Keratinocyte (primary cell): Measurements from ENCODE around the gene CCDC80. TPM values are rescaled to one million over a fixed set of nuclear protein-coding genes. Genes with fewer than 3 reads are reported as not detected.
A peak's percentile ranks its signal among the peaks of the same experiment; 100 is the strongest.

Source experiments
- DNase-seq: peaks from one replicate; pipeline ENCODE4 v3.0.0-alpha.2; 2011; ENCODE audit warnings: low read depth, missing footprints, low spot score
- FAIRE-seq: peaks from 2 replicates; lab custom pipeline; 2011; peaks lifted over from hg19 to GRCh38; lab: Jason Lieb, UNC
- H2AFZ ChIP-seq: 2 replicates; pipeline ENCODE4 v1.6.0; 2012; ENCODE audit warnings: low read length, control low read depth, inconsistent platforms; ENCODE audit not compliant: control insufficient read depth
- H3K27ac ChIP-seq: 2 replicates; pipeline ENCODE4 v1.5.1; 2011; ENCODE audit warnings: low read length; ENCODE audit not compliant: control insufficient read depth, insufficient read depth
- H3K27me3 ChIP-seq: 3 replicates; pipeline ENCODE4 v1.6.0; 2011; ENCODE audit warnings: low read length; ENCODE audit not compliant: control insufficient read depth, insufficient read depth; ENCODE audit errors: extremely low read depth
- H3K36me3 ChIP-seq, 2 experiments: 2 replicates in 1 of 2; 3 replicates in 1 of 2; pipeline ENCODE4 v1.5.1; 2011; ENCODE audit warnings: low read length in 2 of 2, mild to moderate bottlenecking in 1 of 2; ENCODE audit not compliant: control insufficient read depth in 2 of 2, insufficient read depth in 2 of 2; ENCODE audit errors: extremely low read depth in 1 of 2
- H3K4me1 ChIP-seq: 3 replicates; pipeline ENCODE4 v1.5.1; 2011; ENCODE audit warnings: low read length; ENCODE audit not compliant: control insufficient read depth, insufficient read depth; ENCODE audit errors: extremely low read depth
- H3K4me2 ChIP-seq: 3 replicates; pipeline ENCODE4 v1.6.0; 2011; ENCODE audit warnings: low read depth, low read length; ENCODE audit not compliant: control insufficient read depth, insufficient read depth; ENCODE audit errors: extremely low read depth
- H3K4me3 ChIP-seq, 3 experiments: fragments of 200-600 bp in 1 of 3; sonication (generic) in 1 of 3; 2 replicates in 2 of 3; 3 replicates in 1 of 3; pipeline ENCODE4 v1.5.1; 2011 to 2016; ENCODE audit warnings: low read length in 3 of 3, mild to moderate bottlenecking in 3 of 3, control low read depth in 2 of 3, inconsistent platforms in 1 of 3, low read depth in 1 of 3, mixed read lengths in 1 of 3, mixed run types in 1 of 3, moderate library complexity in 1 of 3; ENCODE audit not compliant: control insufficient read depth in 2 of 3, insufficient read depth in 2 of 3; ENCODE audit errors: extremely low read depth in 1 of 3
- H3K79me2 ChIP-seq: 2 replicates; pipeline ENCODE4 v1.6.0; 2012; ENCODE audit warnings: low read length; ENCODE audit not compliant: control insufficient read depth, insufficient read depth
- H3K9ac ChIP-seq: 3 replicates; pipeline ENCODE4 v1.6.0; 2011; ENCODE audit warnings: low read length; ENCODE audit not compliant: control insufficient read depth, insufficient read depth; ENCODE audit errors: extremely low read depth
- H3K9me1 ChIP-seq: 3 replicates; pipeline ENCODE4 v1.6.0; 2011; ENCODE audit warnings: low read length; ENCODE audit not compliant: control insufficient read depth, insufficient read depth; ENCODE audit errors: extremely low read depth
- H3K9me3 ChIP-seq: 2 replicates; pipeline ENCODE4 v1.5.1; 2012; ENCODE audit warnings: low read depth, low read length; ENCODE audit not compliant: control insufficient read depth
- H4K20me1 ChIP-seq: 3 replicates; pipeline ENCODE4 v1.6.0; 2011; ENCODE audit warnings: low read length; ENCODE audit not compliant: control insufficient read depth, insufficient read depth; ENCODE audit errors: extremely low read depth
- EZH2 ChIP-seq: IDR thresholded peaks from one replicate; pipeline ENCODE4 v1.6.1; 2012; ENCODE audit warnings: inconsistent platforms, mild to moderate bottlenecking, low read length, moderate library complexity
- dilution Hi-C: fragments of 300-500 bp; cut with MboI; formaldehyde crosslinking; loops from one replicate; pipeline ENCODE4 v1.7.0; 2020; ENCODE audit warnings: low sequenced_read_pairs; ENCODE audit not compliant: extremely low pct_ligation_motif_present
- polyA plus RNA-seq, 5 experiments: library from polyadenylated mRNA; depleted of rRNA in 3 of 5; stranded (reverse) in 3 of 5; stranded (forward) in 1 of 5; unstranded in 1 of 5; fragments of >200 nt; gene quantifications; 1 replicate in 1 of 5; 2 replicates in 3 of 5; 3 replicates in 1 of 5; pipeline versions ENCODE4 v1.2.1 to v1.2.3, GENCODE V29; 2011 to 2012; ENCODE audit warnings: missing spikeins in 2 of 5, low read depth in 1 of 5, low replicate concordance in 1 of 5
- TF ChIP-seq, protein P1 (sequence below), 3 experiments: IDR thresholded peaks in 1 of 3; conservative IDR thresholded peaks in 1 of 3; optimal IDR thresholded peaks in 1 of 3; 2 replicates in 2 of 3; 3 replicates in 1 of 3; pipeline versions ENCODE3 to v1.5.1; 2011; ENCODE audit warnings: low read length in 3 of 3, mild to moderate bottlenecking in 3 of 3, moderate library complexity in 2 of 3, control low read depth in 1 of 3, inconsistent platforms in 1 of 3; ENCODE audit not compliant: insufficient read depth in 2 of 3; ENCODE audit errors: extremely low read depth in 1 of 3

CCDC80 gene
- polyA plus RNA-seq, 1 donor (not counting 4 experiments of a cell fraction or from before 2014, with no cell fraction given) = 12.8 TPM

DNA sequence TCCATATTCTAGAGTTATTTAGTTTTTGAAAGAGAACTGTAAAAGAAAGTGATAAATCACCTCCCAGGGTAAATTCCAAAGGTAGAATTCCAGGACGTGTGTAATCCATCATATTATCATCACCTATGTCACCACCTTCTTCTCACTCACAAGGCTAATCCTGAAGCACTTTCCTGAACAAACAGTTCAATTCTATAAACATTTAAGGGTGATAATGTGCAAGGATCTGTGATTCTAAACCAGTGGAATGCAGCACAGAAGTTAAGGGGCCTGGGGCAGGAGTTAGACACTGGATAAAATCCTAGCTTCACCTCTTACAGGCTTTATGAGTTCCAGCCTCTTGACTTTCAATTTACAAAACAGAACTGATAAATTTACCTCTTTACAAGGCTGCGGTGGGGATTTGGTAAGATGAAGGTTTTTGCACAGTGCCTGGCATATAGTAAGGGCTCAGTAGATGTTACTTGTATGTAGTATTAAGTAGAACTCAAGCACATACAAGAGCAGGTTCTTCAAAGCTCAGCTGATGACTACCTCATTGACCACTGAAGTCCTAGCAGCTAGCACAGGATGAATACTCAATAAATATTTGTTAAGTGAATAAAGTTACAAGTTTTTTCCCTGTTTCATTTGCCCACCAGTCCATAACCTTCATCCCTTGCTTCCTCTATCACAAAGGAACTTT lies 47.3 kb upstream of the CCDC80 start:
- Histone ChIP-seq H3K9me1 (no peaks in the 10 kb centered on the region), H3K79me2 (no peaks in the 10 kb centered on the region), H3K9ac (no peak overlapping the region), H4K20me1 (no peaks in the 10 kb centered on the region), H2AFZ (peak overlapping the region; percentile 48), H3K36me3 (no peaks in the 10 kb centered on the region), H3K9me3 (no peaks in the 10 kb centered on the region), H3K4me3 (no peak overlapping the region), H3K4me2 (peak overlapping the region; percentile 31), H3K27ac (no peak overlapping the region), H3K27me3 (no peaks in the 10 kb centered on the region), H3K4me1 (peaks cover 16% of the 10 kb centered on the region)
- no peak for TF ChIP-seq EZH2
- TF ChIP-seq, protein P1, sequence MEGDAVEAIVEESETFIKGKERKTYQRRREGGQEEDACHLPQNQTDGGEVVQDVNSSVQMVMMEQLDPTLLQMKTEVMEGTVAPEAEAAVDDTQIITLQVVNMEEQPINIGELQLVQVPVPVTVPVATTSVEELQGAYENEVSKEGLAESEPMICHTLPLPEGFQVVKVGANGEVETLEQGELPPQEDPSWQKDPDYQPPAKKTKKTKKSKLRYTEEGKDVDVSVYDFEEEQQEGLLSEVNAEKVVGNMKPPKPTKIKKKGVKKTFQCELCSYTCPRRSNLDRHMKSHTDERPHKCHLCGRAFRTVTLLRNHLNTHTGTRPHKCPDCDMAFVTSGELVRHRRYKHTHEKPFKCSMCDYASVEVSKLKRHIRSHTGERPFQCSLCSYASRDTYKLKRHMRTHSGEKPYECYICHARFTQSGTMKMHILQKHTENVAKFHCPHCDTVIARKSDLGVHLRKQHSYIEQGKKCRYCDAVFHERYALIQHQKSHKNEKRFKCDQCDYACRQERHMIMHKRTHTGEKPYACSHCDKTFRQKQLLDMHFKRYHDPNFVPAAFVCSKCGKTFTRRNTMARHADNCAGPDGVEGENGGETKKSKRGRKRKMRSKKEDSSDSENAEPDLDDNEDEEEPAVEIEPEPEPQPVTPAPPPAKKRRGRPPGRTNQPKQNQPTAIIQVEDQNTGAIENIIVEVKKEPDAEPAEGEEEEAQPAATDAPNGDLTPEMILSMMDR (optimal IDR thresholded peaks at IDR 0.05 in 1 of 3, IDR thresholded peaks at IDR 0.05 in 1 of 3, conservative IDR thresholded peaks at IDR 0.05 in 1 of 3; ENCODE audit: extremely low read depth in 1 of 3, insufficient read depth in 2 of 3, low read length in 3 of 3) = no peak
- no peak for DNase-seq
- dilution Hi-C loops = no loop called here
- peak; percentile 68 for FAIRE-seq

DNA sequence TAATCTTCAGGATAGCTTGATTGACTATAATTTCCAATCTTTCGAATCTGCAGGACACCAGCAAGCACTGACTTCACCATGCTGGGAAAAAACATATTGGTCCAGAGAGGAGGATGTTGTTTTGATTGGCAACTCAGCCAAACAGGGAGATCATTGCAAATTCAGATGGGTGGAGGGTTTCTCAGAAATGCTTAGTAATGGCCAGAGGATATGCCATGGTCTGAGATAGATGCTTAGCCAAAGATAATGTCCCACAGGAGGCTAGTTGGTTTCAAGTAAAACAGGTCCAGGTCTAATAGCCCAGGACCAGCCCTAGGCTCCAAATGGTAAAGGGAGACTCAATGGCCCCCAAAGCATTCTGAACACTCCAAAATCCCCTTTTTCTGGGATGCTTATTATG lies 46.7 kb upstream of the CCDC80 start:
- no peak for FAIRE-seq
- TF ChIP-seq EZH2 = no peak
- TF ChIP-seq, protein P1 (optimal IDR thresholded peaks at IDR 0.05 in 1 of 3, IDR thresholded peaks at IDR 0.05 in 1 of 3, conservative IDR thresholded peaks at IDR 0.05 in 1 of 3; ENCODE audit: extremely low read depth in 1 of 3, insufficient read depth in 2 of 3, low read length in 3 of 3) = no peak
- H3K9ac ChIP-seq = no peak overlapping the region
- H3K36me3 ChIP-seq = no peaks in the 10 kb centered on the region
- no peak for DNase-seq
- no peaks in the 10 kb centered on the region for H4K20me1 ChIP-seq
- H3K9me3 ChIP-seq = no peaks in the 10 kb centered on the region
- H3K4me2 ChIP-seq = no peak overlapping the region
- H3K27me3 ChIP-seq = no peaks in the 10 kb centered on the region
- H3K4me3 ChIP-seq = no peak overlapping the region
- H3K4me1 ChIP-seq = peaks cover 17% of the 10 kb centered on the region
- no peak overlapping the region for H2AFZ ChIP-seq
- no peaks in the 10 kb centered on the region for H3K9me1 ChIP-seq
- H3K27ac ChIP-seq = no peak overlapping the region
- dilution Hi-C loops = no loop called here
- H3K79me2 ChIP-seq = no peaks in the 10 kb centered on the region
